Hepatocyte (in vitro differentiated cells): ENCODE data around the gene ACYP2. TPM values are rescaled to one million over a fixed set of nuclear protein-coding genes. Genes with fewer than 3 reads are reported as not detected.

Experiments used
- DNase-seq: peaks from one replicate; pipeline ENCODE4 v3.0.0-alpha.2; 2016; ENCODE audit warnings: low spot score
- H2AFZ ChIP-seq: fragments of 200-600 bp; sonication (generic); 2 replicates; pipeline ENCODE4 v1.6.0; 2016; ENCODE audit warnings: antibody characterized with exemption, mild to moderate bottlenecking
- H3K27ac ChIP-seq: fragments of 200-600 bp; sonication (generic); 2 replicates; pipeline ENCODE4 v1.5.1; 2016; ENCODE audit warnings: mild to moderate bottlenecking
- H3K27me3 ChIP-seq: fragments of 200-600 bp; sonication (generic); 2 replicates; pipeline ENCODE4 v1.6.1; 2016
- H3K36me3 ChIP-seq: fragments of 200-600 bp; sonication (generic); replicated peaks from 2 replicates; pipeline ENCODE4 v1.5.1; 2016; ENCODE audit warnings: low read depth; ENCODE audit not compliant: insufficient read depth
- H3K4me1 ChIP-seq: fragments of 200-600 bp; sonication (generic); 2 replicates; pipeline ENCODE4 v1.5.1; 2016; ENCODE audit warnings: mild to moderate bottlenecking, moderate library complexity; ENCODE audit not compliant: insufficient read depth
- H3K4me2 ChIP-seq: fragments of 200-600 bp; sonication (generic); 2 replicates; pipeline ENCODE4 v1.6.0; 2016
- H3K4me3 ChIP-seq: fragments of 200-600 bp; sonication (generic); 2 replicates; pipeline ENCODE4 v1.5.1; 2016; ENCODE audit warnings: mild to moderate bottlenecking
- H3K79me2 ChIP-seq: fragments of 200-600 bp; sonication (generic); 2 replicates; pipeline ENCODE4 v1.6.0; 2017; ENCODE audit warnings: mild to moderate bottlenecking
- H3K9me2 ChIP-seq: fragments of 200-600 bp; sonication (generic); replicated peaks from 2 replicates; pipeline ENCODE4 v1.6.0; 2017; ENCODE audit warnings: mild to moderate bottlenecking; ENCODE audit not compliant: insufficient read depth
- H3K9me3 ChIP-seq: fragments of 200-600 bp; sonication (generic); 2 replicates; pipeline ENCODE4 v1.5.1; 2016; ENCODE audit warnings: low read depth, mild to moderate bottlenecking
- H4K20me1 ChIP-seq: fragments of 200-600 bp; sonication (generic); 2 replicates; pipeline ENCODE4 v1.6.0; 2016; ENCODE audit warnings: mild to moderate bottlenecking; ENCODE audit not compliant: insufficient read depth, poor library complexity, severe bottlenecking
- EZH2 ChIP-seq: fragments of 200-600 bp; sonication (generic); IDR thresholded peaks from 2 replicates; pipeline ENCODE4 v1.6.1; 2016; ENCODE audit warnings: antibody characterized with exemption, mild to moderate bottlenecking, borderline replicate concordance
- EZH2phosphoT487 ChIP-seq: fragments of 200-600 bp; sonication (generic); IDR thresholded peaks from one replicate; pipeline ENCODE4 v1.6.1; 2018; ENCODE audit warnings: antibody characterized with exemption, mild to moderate bottlenecking, low read depth, moderate library complexity; ENCODE audit not compliant: unreplicated experiment, severe bottlenecking
- WGBS: methylation state at CpG from one replicate; pipeline ENCODE4 v1.1.6; 2016; ENCODE audit warnings: low lambda C conversion rate; ENCODE audit errors: missing lambda C conversion rate; 5-methylcytosine and 5-hydroxymethylcytosine counted together
- polyA plus RNA-seq: library from polyadenylated mRNA; unstranded; fragments of >200 nt; fragmentation: Nextera tagmentation; extraction: Ambion mirVana; gene quantifications from 2 replicates; pipeline ENCODE4 v1.2.1, GENCODE V29; 2016
- total RNA-seq: library from RNA; depleted of rRNA; stranded (reverse); fragments of >200 nt; gene quantifications from 2 replicates; pipeline ENCODE4 v1.2.3, GENCODE V29; 2014
- TF ChIP-seq, protein P1 (sequence below): fragments of 200-600 bp; sonication (generic); IDR thresholded peaks from 2 replicates; pipeline ENCODE4 v1.5.1; 2016; ENCODE audit warnings: antibody characterized with exemption, mild to moderate bottlenecking; ENCODE audit not compliant: poor library complexity

The ACYP2 gene
- total and polyA plus RNA-seq, 2 experiments from 2014 or later, result 22.5 to 30.9 TPM

DNA sequence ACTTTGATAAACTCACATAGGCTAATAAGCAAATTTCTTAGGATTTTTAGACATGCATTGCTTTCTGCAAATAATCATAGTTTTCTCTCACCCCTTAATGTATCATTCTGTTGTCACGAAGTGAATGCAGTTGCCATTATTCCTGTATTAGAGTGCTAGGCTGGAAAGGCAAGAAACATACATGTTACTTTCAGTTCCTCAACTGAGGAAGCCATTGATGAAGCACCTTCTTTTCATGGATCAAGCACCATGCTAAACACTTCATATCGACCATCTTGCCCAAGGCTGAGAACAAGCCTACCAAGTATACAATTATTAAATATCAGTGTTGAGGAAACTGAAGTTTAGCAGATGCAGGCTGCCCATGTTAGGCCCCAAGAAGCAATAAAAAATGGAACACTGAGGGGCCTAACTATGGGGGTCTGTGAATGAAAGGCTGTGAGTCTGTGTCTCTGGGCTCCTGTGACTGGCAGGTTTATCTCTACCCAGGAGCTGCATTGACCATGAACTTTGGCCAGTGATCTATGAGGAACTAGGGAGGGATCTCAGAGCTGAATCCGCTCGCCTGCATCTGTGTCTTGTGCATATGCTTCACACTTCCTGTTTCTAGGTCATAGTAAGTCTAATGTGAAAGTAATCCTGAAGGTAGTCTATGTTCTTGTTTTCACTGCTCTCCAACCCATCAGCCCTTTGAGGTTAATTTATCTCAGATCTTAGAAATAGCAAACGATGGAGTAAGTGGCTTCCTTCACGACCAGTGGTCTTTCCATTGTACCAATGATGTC, 156.6 kb downstream of the ACYP2 start:
- no peaks in the 10 kb centered on the region for H3K27me3 ChIP-seq
- H3K27ac ChIP-seq, result no peak overlapping the region
- no peak for DNase-seq
- TF ChIP-seq, protein P1, sequence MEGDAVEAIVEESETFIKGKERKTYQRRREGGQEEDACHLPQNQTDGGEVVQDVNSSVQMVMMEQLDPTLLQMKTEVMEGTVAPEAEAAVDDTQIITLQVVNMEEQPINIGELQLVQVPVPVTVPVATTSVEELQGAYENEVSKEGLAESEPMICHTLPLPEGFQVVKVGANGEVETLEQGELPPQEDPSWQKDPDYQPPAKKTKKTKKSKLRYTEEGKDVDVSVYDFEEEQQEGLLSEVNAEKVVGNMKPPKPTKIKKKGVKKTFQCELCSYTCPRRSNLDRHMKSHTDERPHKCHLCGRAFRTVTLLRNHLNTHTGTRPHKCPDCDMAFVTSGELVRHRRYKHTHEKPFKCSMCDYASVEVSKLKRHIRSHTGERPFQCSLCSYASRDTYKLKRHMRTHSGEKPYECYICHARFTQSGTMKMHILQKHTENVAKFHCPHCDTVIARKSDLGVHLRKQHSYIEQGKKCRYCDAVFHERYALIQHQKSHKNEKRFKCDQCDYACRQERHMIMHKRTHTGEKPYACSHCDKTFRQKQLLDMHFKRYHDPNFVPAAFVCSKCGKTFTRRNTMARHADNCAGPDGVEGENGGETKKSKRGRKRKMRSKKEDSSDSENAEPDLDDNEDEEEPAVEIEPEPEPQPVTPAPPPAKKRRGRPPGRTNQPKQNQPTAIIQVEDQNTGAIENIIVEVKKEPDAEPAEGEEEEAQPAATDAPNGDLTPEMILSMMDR, result no peak
- TF ChIP-seq EZH2phosphoT487, result no peak
- no peak for TF ChIP-seq EZH2
- H2AFZ ChIP-seq, result no peak overlapping the region
- H3K4me1 ChIP-seq, result no peaks in the 10 kb centered on the region
- no peaks in the 10 kb centered on the region for H3K9me3 ChIP-seq
- no peak overlapping the region for H3K4me2 ChIP-seq
- H3K79me2 ChIP-seq, result no peaks in the 10 kb centered on the region
- no peaks in the 10 kb centered on the region for H3K36me3 ChIP-seq
- H3K9me2 ChIP-seq, result no peaks in the 10 kb centered on the region
- H3K4me3 ChIP-seq, result no peak overlapping the region
- WGBS, result 95% methylated on average over 6 of the region's 6 CpGs
- no peaks in the 10 kb centered on the region for H4K20me1 ChIP-seq

DNA sequence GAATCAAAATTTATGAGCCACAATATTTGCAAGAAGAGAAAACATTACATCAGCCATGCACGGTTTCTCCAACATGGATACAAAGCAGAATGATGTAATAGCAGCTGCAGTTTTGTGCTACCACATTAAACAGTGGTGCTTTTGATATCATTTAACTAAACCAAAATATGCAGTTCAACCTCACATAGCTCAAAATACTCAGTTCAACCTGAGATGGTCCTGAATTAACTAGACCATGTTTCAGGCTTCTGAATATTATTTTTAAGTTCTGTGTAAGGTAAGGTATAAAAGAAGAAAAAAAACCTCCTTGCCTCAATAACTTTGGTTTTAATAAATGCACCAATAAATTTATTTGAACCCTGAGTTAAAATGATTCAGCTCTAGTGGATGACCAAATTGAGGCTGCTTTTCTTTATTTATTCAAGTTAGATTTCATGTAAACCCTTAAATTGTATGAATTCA, 159.4 kb downstream of the ACYP2 start:
- no peaks in the 10 kb centered on the region for H3K9me3 ChIP-seq
- no peak for DNase-seq
- TF ChIP-seq EZH2phosphoT487, result no peak
- TF ChIP-seq EZH2, result no peak
- H3K27me3 ChIP-seq, result no peaks in the 10 kb centered on the region
- H3K4me1 ChIP-seq, result no peaks in the 10 kb centered on the region
- 67% methylated on average over 1 of the region's 1 CpG for WGBS
- no peak overlapping the region for H3K27ac ChIP-seq
- no peak overlapping the region for H3K4me3 ChIP-seq
- no peak overlapping the region for H2AFZ ChIP-seq
- H3K4me2 ChIP-seq, result no peak overlapping the region
- H3K9me2 ChIP-seq, result no peaks in the 10 kb centered on the region
- H3K79me2 ChIP-seq, result no peaks in the 10 kb centered on the region
- H3K36me3 ChIP-seq, result no peaks in the 10 kb centered on the region
- H4K20me1 ChIP-seq, result no peaks in the 10 kb centered on the region

DNA sequence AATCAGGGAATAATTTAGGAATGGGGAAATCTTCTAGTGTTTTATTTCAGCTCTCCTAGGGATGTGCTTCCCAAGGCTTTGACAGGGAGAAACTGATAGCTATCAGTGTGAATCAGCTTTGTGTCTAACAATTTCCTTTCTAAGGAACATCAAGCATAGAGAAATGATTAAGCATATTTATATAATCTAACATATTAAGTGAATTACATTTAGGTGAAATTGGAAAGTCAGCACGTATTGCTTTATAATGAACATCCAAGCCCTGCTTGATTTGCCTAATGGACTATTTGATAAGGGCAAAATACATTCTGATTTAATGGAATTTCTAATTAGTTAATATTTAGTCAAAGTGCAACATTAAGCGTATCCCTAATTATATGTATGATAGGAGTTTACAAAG, 160.1 kb downstream of the ACYP2 start:
- H4K20me1 ChIP-seq, result no peaks in the 10 kb centered on the region
- no peak for DNase-seq
- H2AFZ ChIP-seq, result no peak overlapping the region
- no peak overlapping the region for H3K4me2 ChIP-seq
- no peaks in the 10 kb centered on the region for H3K9me2 ChIP-seq
- WGBS, result 71% methylated on average over 2 of the region's 2 CpGs
- H3K27ac ChIP-seq, result no peak overlapping the region
- H3K4me3 ChIP-seq, result no peak overlapping the region
- H3K9me3 ChIP-seq, result no peaks in the 10 kb centered on the region
- TF ChIP-seq, protein P1, result no peak
- TF ChIP-seq EZH2 (no peak), EZH2phosphoT487 (no peak)
- H3K4me1 ChIP-seq, result no peaks in the 10 kb centered on the region
- H3K36me3 ChIP-seq, result no peaks in the 10 kb centered on the region
- no peaks in the 10 kb centered on the region for H3K79me2 ChIP-seq
- no peaks in the 10 kb centered on the region for H3K27me3 ChIP-seq

DNA sequence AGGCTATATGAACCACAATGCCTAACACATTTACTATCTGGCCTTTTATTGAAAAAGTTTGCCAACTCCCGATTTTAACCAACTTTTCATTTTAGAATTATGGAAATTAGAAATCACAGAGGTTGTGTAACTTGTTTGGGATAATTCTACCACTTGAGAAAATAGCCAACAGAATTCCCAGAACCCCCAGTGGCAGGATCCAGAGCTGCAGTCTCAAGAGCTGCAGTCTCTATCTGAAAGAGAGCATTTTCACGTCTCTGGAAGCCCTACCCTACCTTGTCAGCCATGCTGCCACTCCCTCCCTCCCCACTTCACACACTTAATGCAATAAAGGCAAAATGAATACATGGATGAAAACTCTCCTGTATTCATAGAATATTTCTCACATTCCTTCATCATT, 164.0 kb downstream of the ACYP2 start:
- Histone ChIP-seq H3K36me3 (no peaks in the 10 kb centered on the region), H3K27me3 (no peaks in the 10 kb centered on the region), H2AFZ (no peak overlapping the region), H3K79me2 (no peaks in the 10 kb centered on the region), H4K20me1 (no peaks in the 10 kb centered on the region), H3K27ac (no peak overlapping the region), H3K4me2 (no peak overlapping the region), H3K4me1 (no peaks in the 10 kb centered on the region), H3K9me3 (no peaks in the 10 kb centered on the region), H3K4me3 (no peak overlapping the region), H3K9me2 (no peaks in the 10 kb centered on the region)
- TF ChIP-seq EZH2 (no peak), EZH2phosphoT487 (no peak)
- TF ChIP-seq, protein P1, result no peak
- 70% methylated on average over 2 of the region's 2 CpGs for WGBS
- no peak for DNase-seq
